ENCODE results near the gene IFI16.

DNA sequence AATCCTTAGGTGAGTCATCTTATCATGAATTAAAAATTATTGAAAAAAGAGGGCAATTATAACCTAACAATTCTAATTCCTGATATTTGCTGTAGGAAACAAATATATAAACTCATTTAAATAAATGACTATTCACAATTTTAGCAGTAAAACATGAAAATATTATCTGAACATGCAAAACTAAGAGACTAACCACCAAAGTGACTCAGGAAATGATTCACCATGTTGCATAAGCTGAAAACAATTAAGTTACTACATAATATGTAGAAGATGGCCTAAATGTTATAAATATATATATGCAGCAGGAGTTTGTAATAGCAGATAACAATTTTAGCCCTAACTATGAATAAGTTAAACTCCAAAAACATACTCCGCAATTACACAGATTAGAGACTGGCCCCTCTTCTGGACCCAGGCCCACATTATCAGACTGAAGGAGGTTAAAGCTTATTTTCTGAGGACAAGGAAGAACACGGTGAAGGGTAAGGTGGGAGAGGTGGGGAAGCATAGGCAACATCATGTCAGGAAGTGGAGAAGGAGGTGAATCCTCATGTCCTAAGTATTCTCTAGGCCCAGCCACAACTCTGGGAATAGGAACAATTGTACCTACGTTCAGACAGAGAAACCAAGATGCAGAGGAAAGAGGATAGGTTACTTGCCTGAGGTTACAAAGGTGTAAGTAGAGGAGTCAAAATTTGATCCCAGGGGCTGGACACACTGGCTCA lies 82.5 kb downstream of the IFI16 start:
- TF ChIP-seq CTCF (IDR thresholded peaks at IDR 0.05) (no peak), POLR2A (IDR thresholded peaks at IDR 0.05) (no peak)

Measured in adrenal gland (tissue), 5 donors.